ENCODE results near the gene CYTIP.

DNA sequence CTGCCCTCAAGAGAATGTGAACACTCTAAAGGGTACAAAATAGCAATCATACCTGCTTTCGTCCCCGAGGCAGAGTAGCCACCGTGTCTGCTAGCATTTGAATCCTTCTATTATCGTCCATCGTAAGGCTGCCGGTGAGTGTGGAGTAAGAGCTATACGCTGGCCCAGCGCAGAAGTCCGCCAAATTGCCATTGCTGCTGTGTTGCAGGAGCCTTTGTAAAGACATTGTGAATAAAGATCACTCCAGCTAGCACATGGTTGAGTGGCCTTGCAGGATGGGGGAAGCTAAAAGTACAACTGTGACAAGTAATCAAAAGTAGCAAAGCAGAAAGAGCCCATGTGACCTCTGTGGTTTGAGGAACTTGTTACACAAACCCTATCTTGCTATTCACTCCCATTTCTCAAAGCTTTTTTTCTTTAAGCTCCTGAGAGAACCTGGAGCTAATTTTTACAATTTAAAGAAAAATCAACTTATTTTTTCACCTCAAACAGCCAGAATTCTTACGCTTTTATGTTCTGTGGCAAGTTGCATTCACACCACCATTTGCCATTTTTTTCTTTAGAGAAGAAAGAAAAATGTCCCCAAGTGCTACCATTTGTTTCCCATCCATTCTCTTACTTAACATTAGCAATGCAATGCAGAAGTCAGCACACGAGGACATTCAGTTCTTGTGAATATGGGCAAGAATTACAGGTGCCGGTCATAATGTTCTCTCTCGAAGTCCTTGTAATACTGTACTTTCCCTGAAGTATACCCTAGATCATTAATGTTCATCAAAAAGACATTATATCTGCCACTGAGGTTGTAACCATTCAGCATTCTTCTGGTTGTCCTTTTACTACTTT lies at the start of gene CYTIP:
- TF ChIP-seq, protein P1, sequence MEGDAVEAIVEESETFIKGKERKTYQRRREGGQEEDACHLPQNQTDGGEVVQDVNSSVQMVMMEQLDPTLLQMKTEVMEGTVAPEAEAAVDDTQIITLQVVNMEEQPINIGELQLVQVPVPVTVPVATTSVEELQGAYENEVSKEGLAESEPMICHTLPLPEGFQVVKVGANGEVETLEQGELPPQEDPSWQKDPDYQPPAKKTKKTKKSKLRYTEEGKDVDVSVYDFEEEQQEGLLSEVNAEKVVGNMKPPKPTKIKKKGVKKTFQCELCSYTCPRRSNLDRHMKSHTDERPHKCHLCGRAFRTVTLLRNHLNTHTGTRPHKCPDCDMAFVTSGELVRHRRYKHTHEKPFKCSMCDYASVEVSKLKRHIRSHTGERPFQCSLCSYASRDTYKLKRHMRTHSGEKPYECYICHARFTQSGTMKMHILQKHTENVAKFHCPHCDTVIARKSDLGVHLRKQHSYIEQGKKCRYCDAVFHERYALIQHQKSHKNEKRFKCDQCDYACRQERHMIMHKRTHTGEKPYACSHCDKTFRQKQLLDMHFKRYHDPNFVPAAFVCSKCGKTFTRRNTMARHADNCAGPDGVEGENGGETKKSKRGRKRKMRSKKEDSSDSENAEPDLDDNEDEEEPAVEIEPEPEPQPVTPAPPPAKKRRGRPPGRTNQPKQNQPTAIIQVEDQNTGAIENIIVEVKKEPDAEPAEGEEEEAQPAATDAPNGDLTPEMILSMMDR (IDR thresholded peaks at IDR 0.05) = no peak
- TF ChIP-seq EZH2 (IDR thresholded peaks at IDR 0.05) (no peak), EZH2phosphoT487 (IDR thresholded peaks at IDR 0.05) (no peak)
